GM21717 (cell line): ENCODE data around the gene NOLC1.
A peak's percentile ranks its signal among the peaks of the same experiment; 100 is the strongest.

Experiments
- ATAC-seq: cut with Tn5 transposase; IDR thresholded peaks from one replicate; pipeline ENCODE4 v1.9.1; 2021; ENCODE audit warnings: mild to moderate bottlenecking, moderate library complexity; ENCODE audit not compliant: unreplicated experiment

NOLC1 gene

GRCh38 chr10:102121739-102122372, 30.3 kb upstream of the NOLC1 start:
- ATAC-seq, result no peak

- no peak for ATAC-seq
Measured at GRCh38 chr10:102122450-102122849, 29.7 kb upstream of the NOLC1 start.

GRCh38 chr10:102123223-102123622, 29.0 kb upstream of the NOLC1 start:
- ATAC-seq, result no peak

GRCh38 chr10:102131286-102132170, 20.7 kb upstream of the NOLC1 start:
- no peak for ATAC-seq

GRCh38 chr10:102132193-102132562, 20.0 kb upstream of the NOLC1 start:
- ATAC-seq, result no peak

- peak; percentile 90 for ATAC-seq
Measured at GRCh38 chr10:102132563-102133372, 19.4 kb upstream of the NOLC1 start, which contains the start of gene PPRC1. TSS of gene PPRC1 (plus strand) at chr10:102133040. CDS start at chr10:102133069, 29 bp downstream.

GRCh38 chr10:102133373-102134195, 18.6 kb upstream of the NOLC1 start:
- no peak for ATAC-seq

GRCh38 chr10:102134416-102134815, 17.8 kb upstream of the NOLC1 start:
- ATAC-seq, result no peak

GRCh38 chr10:102135956-102136526, 16.1 kb upstream of the NOLC1 start:
- ATAC-seq, result no peak

GRCh38 chr10:102139281-102140110, 12.7 kb upstream of the NOLC1 start:
- ATAC-seq, result no peak

- no peak for ATAC-seq
Measured at GRCh38 chr10:102140218-102140617, 12.0 kb upstream of the NOLC1 start.

GRCh38 chr10:102140913-102141540, 11.2 kb upstream of the NOLC1 start:
- no peak for ATAC-seq

GRCh38 chr10:102141583-102142107, 10.5 kb upstream of the NOLC1 start:
- no peak for ATAC-seq

GRCh38 chr10:102146971-102147428, 5.2 kb upstream of the NOLC1 start:
- ATAC-seq, result no peak

- ATAC-seq, result no peak
Measured at GRCh38 chr10:102147561-102147960, 4.6 kb upstream of the NOLC1 start.

GRCh38 chr10:102148275-102148674, 3.9 kb upstream of the NOLC1 start:
- ATAC-seq, result no peak

GRCh38 chr10:102150970-102151773, 1.0 kb upstream of the NOLC1 start:
- ATAC-seq, result no peak

- peak; percentile 26 for ATAC-seq
Measured at GRCh38 chr10:102152545-102152890, 329 bp downstream of the NOLC1 start.
